ENCODE measurements around the gene SYNE2.

SYNE2 gene

GRCh38 chr14:63963439-63963838 lies 110.6 kb downstream of the SYNE2 start:
- no peak for DNase-seq (ENCODE audit: low read depth)

GRCh38 chr14:63964113-63964512 lies 111.3 kb downstream of the SYNE2 start:
- DNase-seq (ENCODE audit: low read depth), result no peak

GRCh38 chr14:63966407-63966806 lies 113.6 kb downstream of the SYNE2 start:
- no peak for DNase-seq (ENCODE audit: low read depth)

GRCh38 chr14:63972323-63972932 lies 119.6 kb downstream of the SYNE2 start:
- DNase-seq (ENCODE audit: low read depth), result no peak

- DNase-seq (ENCODE audit: low read depth), result no peak
Measured at GRCh38 chr14:63974176-63974575, 121.4 kb downstream of the SYNE2 start.

GRCh38 chr14:63981569-63981968 lies 128.8 kb downstream of the SYNE2 start:
- DNase-seq (ENCODE audit: low read depth), result no peak

GRCh38 chr14:63982156-63982555 lies 129.4 kb downstream of the SYNE2 start:
- no peak for DNase-seq (ENCODE audit: low read depth)

GRCh38 chr14:63982629-63983028 lies 129.8 kb downstream of the SYNE2 start:
- no peak for DNase-seq (ENCODE audit: low read depth)

- no peak for DNase-seq (ENCODE audit: low read depth)
Measured at GRCh38 chr14:63986789-63987533, 134.2 kb downstream of the SYNE2 start.

- no peak for DNase-seq (ENCODE audit: low read depth)
Measured at GRCh38 chr14:63988579-63988978, 135.8 kb downstream of the SYNE2 start.

GRCh38 chr14:63991833-63992232 lies 139.0 kb downstream of the SYNE2 start:
- DNase-seq (ENCODE audit: low read depth), result no peak

- no peak for DNase-seq (ENCODE audit: low read depth)
Measured at GRCh38 chr14:63992858-63993257, 140.1 kb downstream of the SYNE2 start.

GRCh38 chr14:63993992-63994391 lies 141.2 kb downstream of the SYNE2 start:
- no peak for DNase-seq (ENCODE audit: low read depth)

- no peak for DNase-seq (ENCODE audit: low read depth)
Measured at GRCh38 chr14:63995285-63995684, 142.5 kb downstream of the SYNE2 start.

- no peak for DNase-seq (ENCODE audit: low read depth)
Measured at GRCh38 chr14:63996016-63996415, 143.2 kb downstream of the SYNE2 start.

GRCh38 chr14:63996625-63997220 lies 143.9 kb downstream of the SYNE2 start:
- no peak for DNase-seq (ENCODE audit: low read depth)

- no peak for DNase-seq (ENCODE audit: low read depth)
Measured at GRCh38 chr14:64000749-64001148, 147.9 kb downstream of the SYNE2 start.

GRCh38 chr14:64005822-64006221 lies 153.0 kb downstream of the SYNE2 start:
- DNase-seq (ENCODE audit: low read depth), result no peak

- DNase-seq (ENCODE audit: low read depth), result no peak
Measured at GRCh38 chr14:64008016-64008415, 155.2 kb downstream of the SYNE2 start.

- no peak for DNase-seq (ENCODE audit: low read depth)
Measured at GRCh38 chr14:64012003-64012402, 159.2 kb downstream of the SYNE2 start.

- DNase-seq (ENCODE audit: low read depth), result no peak
Measured at GRCh38 chr14:64012720-64013119, 159.9 kb downstream of the SYNE2 start.

GRCh38 chr14:64025479-64025878 lies 172.7 kb downstream of the SYNE2 start:
- no peak for DNase-seq (ENCODE audit: low read depth)

GRCh38 chr14:64026600-64026999 lies 173.8 kb downstream of the SYNE2 start:
- no peak for DNase-seq (ENCODE audit: low read depth)

Measured in CMK (cell line).